Colonic mucosa (tissue), 4 donors: ENCODE measurements around the gene KLK4. TPM values are rescaled to one million over a fixed set of nuclear protein-coding genes. Genes with fewer than 3 reads are reported as not detected.

Experiments used
- DNase-seq: peaks from one replicate; pipeline ENCODE4 v3.0.0-alpha.2; 2020
- H3K27ac ChIP-seq: fragments of 200-600 bp; one replicate; pipeline ENCODE4 v1.8.0; 2021
- H3K27me3 ChIP-seq: fragments of 200-600 bp; one replicate; pipeline ENCODE4 v1.8.0; 2021
- H3K36me3 ChIP-seq: fragments of 200-600 bp; one replicate; pipeline ENCODE4 v1.8.0; 2021
- H3K4me1 ChIP-seq: fragments of 200-600 bp; one replicate; pipeline ENCODE4 v1.8.0; 2021; ENCODE audit warnings: mild to moderate bottlenecking
- H3K4me3 ChIP-seq: fragments of 200-600 bp; one replicate; pipeline ENCODE4 v1.8.0; 2021
- H3K9ac ChIP-seq, 2 donors: one replicate each; pipeline ENCODE4 v1.7.0; 2013; ENCODE audit warnings: control low read depth in 2 of 2, low read depth in 2 of 2, low read length in 2 of 2
- H3K9me3 ChIP-seq: fragments of 200-600 bp; one replicate; pipeline ENCODE4 v1.8.0; 2021
- CTCF ChIP-seq: fragments of 200-600 bp; IDR thresholded peaks from one replicate; pipeline ENCODE4 v1.8.0; 2022; ENCODE audit warnings: antibody characterized with exemption, mild to moderate bottlenecking
- intact Hi-C: fragments of 100-400 bp; cut with DNase I; formaldehyde crosslinking; loops from one replicate; pipeline ENCODE4 v1.14.1; 2022
- total RNA-seq, 2 donors: library from RNA; stranded (reverse); fragmentation: NEBNext Ultra II Directional in 1 of 2; extraction: Animal tissue kit (Norgen Biotek cat#: 25700) in 1 of 2; gene quantifications; one replicate each; pipeline ENCODE4 v1.2.1, GENCODE V29; 2021
- donor health status: healthy.
- donor health status: DM: no; HTN: no; CAD: no.
- donor health status: DM: no; HTN: no; CAD: no.

The KLK4 gene
- total RNA-seq, 2 donors from 2014 or later: 1.2 to 2.0 TPM

GRCh38 chr19:50947123-50947522 lies 35.9 kb upstream of the KLK4 start:
- no peak for TF ChIP-seq CTCF
- Histone ChIP-seq H3K9ac (no peak overlapping the region), H3K27me3 (no peaks in the 10 kb centered on the region), H3K9me3 (no peaks in the 10 kb centered on the region), H3K36me3 (no peaks in the 10 kb centered on the region), H3K4me3 (no peak overlapping the region), H3K4me1 (no peaks in the 10 kb centered on the region), H3K27ac (no peak overlapping the region)
- intact Hi-C loops: no loop called here
- DNase-seq: no peak

GRCh38 chr19:50944795-50945194 lies 33.6 kb upstream of the KLK4 start:
- intact Hi-C loops: no loop called here
- no peak overlapping the region for H3K27ac ChIP-seq
- H3K36me3 ChIP-seq: no peaks in the 10 kb centered on the region
- no peak overlapping the region for H3K9ac ChIP-seq
- no peaks in the 10 kb centered on the region for H3K4me1 ChIP-seq
- TF ChIP-seq CTCF: no peak
- H3K4me3 ChIP-seq: no peak overlapping the region
- no peaks in the 10 kb centered on the region for H3K27me3 ChIP-seq
- no peak for DNase-seq
- H3K9me3 ChIP-seq: no peaks in the 10 kb centered on the region

DNA sequence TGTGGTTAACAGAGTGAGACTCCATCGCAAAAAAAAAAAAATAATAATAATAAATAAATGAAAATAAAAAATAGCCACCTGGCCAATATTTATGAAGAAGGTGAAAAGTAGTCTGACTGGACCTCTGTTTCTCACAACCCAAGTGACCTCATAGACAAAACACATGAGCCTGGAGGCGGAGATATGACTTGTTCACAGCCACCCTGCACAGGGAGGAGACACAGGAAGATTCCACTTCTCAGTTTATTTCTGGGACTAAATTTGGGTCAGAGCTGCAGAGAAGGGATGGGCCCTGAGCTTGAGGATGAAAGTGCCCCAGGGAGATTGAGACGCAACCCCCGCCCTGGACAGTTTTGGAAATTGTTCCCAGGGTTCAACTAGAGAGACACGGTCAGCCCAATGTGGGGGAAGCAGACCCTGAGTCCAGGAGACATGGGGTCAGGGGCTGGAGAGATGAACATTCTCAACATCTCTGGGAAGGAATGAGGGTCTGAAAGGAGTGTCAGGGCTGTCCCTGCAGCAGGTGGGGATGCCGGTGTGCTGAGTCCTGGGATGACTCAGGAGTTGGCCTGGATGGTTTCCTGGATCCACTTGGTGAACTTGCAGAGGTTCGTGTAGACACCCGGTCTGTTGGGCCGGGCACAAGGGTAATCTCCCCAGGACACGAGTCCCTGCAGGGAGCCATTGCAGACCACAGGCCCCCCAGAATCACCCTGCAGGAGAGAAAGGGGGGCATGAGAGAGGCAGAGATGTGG lies 32.1 kb upstream of the KLK4 start:
- Histone ChIP-seq H3K36me3 (no peaks in the 10 kb centered on the region), H3K4me3 (no peak overlapping the region), H3K9ac (no peak overlapping the region), H3K27me3 (no peaks in the 10 kb centered on the region), H3K9me3 (no peaks in the 10 kb centered on the region), H3K4me1 (no peaks in the 10 kb centered on the region), H3K27ac (no peak overlapping the region)
- no peak for DNase-seq
- no peak for TF ChIP-seq CTCF
- intact Hi-C loops: no loop called here

- Histone ChIP-seq H3K27ac (no peak overlapping the region), H3K36me3 (no peaks in the 10 kb centered on the region), H3K4me1 (no peaks in the 10 kb centered on the region), H3K9ac (no peak overlapping the region), H3K9me3 (no peaks in the 10 kb centered on the region), H3K27me3 (no peaks in the 10 kb centered on the region), H3K4me3 (no peak overlapping the region)
- intact Hi-C loops: no loop called here
- no peak for DNase-seq
- TF ChIP-seq CTCF: no peak
Observed at GRCh38 chr19:50939596-50939995, 28.4 kb upstream of the KLK4 start.

DNA sequence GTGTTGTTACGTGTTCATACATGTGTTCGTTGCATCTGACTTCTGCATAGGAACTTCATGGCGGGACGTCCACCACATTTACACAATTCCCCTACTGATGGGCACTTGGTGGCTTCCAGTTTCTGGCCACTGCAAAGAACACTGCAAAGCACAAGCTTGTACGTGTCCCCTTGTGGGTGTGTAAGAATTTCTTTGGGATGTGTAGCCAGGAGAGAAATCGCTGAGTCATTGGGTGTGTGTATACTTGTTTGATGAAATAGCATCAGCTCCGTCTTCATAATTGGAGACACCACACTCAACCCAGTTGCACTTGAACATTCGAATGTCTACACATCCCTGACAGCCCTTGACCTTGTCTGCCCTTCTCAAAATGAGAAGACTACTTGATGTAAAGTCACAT lies 22.4 kb upstream of the KLK4 start:
- Histone ChIP-seq H3K4me1 (no peaks in the 10 kb centered on the region), H3K27me3 (no peaks in the 10 kb centered on the region), H3K36me3 (no peaks in the 10 kb centered on the region), H3K4me3 (no peak overlapping the region), H3K27ac (no peak overlapping the region), H3K9me3 (no peaks in the 10 kb centered on the region), H3K9ac (no peak overlapping the region)
- DNase-seq: no peak
- intact Hi-C loops: loop anchor here (5.0 kb wide), 1 partner anchor 164 kb away; no protein-coding TSS in a partner anchor
- TF ChIP-seq CTCF: no peak
